Peyer's patch (tissue), 4 donors: Measurements from ENCODE around the gene BEX4. TPM values are rescaled to one million over a fixed set of nuclear protein-coding genes. Genes with fewer than 3 reads are reported as not detected.
"Not testable (repeated sequence)": the region's sequence is repeated elsewhere in the genome, so short reads cannot be mapped to it uniquely, and the experiment has no call there.

Source experiments
- DNase-seq, 3 donors: peaks; one replicate each; pipeline ENCODE4 v3.0.0-alpha.2; 2017 to 2019
- H3K27ac ChIP-seq, 4 donors: fragments of 200-600 bp; sonication (generic); one replicate each; pipeline ENCODE4 v1.5.1; 2016 to 2019
- H3K27me3 ChIP-seq, 2 donors: fragments of 200-600 bp; sonication (generic); one replicate each; pipeline ENCODE4 v1.5.1; 2019
- H3K36me3 ChIP-seq, 3 donors: fragments of 200-600 bp; sonication (generic); one replicate each; pipeline ENCODE4 v1.5.1; 2016 to 2019
- H3K4me1 ChIP-seq, 4 donors: fragments of 200-600 bp; sonication (generic); one replicate each; pipeline ENCODE4 v1.5.1; 2016 to 2019
- H3K4me3 ChIP-seq, 4 donors: fragments of 200-600 bp; sonication (generic); 1 replicate in 3 of 4; 2 replicates in 1 of 4; pipeline ENCODE4 v1.5.1; 2016 to 2019; ENCODE audit warnings: mild to moderate bottlenecking in 1 of 4
- H3K9me3 ChIP-seq, 4 donors: fragments of 200-600 bp; sonication (generic); one replicate each; pipeline ENCODE4 v1.5.1; 2016 to 2019; ENCODE audit warnings: mild to moderate bottlenecking in 1 of 4
- CTCF ChIP-seq, 6 experiments: fragments of 450-650 bp in 4 of 6; fragments of 200-600 bp in 2 of 6; sonication (generic) in 1 of 6; IDR thresholded peaks; one replicate each; pipeline ENCODE4 v1.5.1; 2017 to 2019; ENCODE audit warnings: antibody characterized with exemption in 6 of 6, mild to moderate bottlenecking in 3 of 6, moderate library complexity in 1 of 6
- POLR2A ChIP-seq, 2 donors: fragments of 450-650 bp; IDR thresholded peaks; one replicate each; pipeline ENCODE4 v1.5.1; 2017; ENCODE audit warnings: antibody characterized with exemption in 2 of 2, mild to moderate bottlenecking in 2 of 2, moderate library complexity in 2 of 2
- total RNA-seq, 4 donors: library from RNA; depleted of rRNA; stranded (reverse); fragments of >200 nt; gene quantifications; one replicate each; pipeline ENCODE4 v1.1.0, GENCODE V29; 2016

BEX4 gene
- total RNA-seq, 4 donors from 2014 or later: 4.4 to 16.5 (median 10.2) TPM

GRCh38 chrX:103183912-103184311, 31.0 kb upstream of the BEX4 start:
- TF ChIP-seq POLR2A (IDR thresholded peaks at IDR 0.05) (no peak), CTCF (IDR thresholded peaks at IDR 0.05) (no peak)
- Histone ChIP-seq H3K4me1 (no peaks in the 10 kb centered on the region), H3K4me3 (no peak overlapping the region), H3K27me3 (no peaks in the 10 kb centered on the region), H3K36me3 (no peaks in the 10 kb centered on the region), H3K27ac (no peak overlapping the region), H3K9me3 (no peaks in the 10 kb centered on the region)
- DNase-seq: no peak

DNA sequence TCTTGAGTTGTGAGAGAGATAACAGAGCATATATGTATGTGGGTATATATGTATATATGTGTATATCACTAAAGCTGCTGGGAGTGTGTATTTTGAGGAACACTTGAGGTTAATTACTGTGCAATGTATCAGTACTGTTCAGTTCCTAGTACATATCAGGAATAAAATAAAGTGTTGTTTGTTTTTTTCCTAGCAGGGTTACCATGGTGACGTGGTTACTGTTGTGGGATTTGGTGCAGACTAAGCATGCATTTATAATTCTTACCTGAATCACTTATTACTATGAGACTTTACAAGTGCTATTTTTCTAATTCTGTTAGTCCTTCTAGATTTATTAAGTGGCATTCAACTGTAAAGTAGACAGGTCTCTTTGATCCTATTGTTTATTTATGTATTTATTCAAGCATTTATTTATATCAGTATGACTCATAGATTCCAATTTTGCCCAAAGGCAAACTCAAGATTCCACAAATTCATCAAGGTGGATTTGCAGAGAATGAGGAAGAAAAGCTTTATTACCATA, 26.9 kb upstream of the BEX4 start:
- TF ChIP-seq POLR2A (IDR thresholded peaks at IDR 0.05): no peak
- no peak for TF ChIP-seq CTCF (IDR thresholded peaks at IDR 0.05)
- no peak for DNase-seq
- Histone ChIP-seq H3K4me3 (no peak overlapping the region), H3K9me3 (no peaks in the 10 kb centered on the region), H3K4me1 (no peaks in the 10 kb centered on the region), H3K27ac (no peak overlapping the region), H3K27me3 (no peaks in the 10 kb centered on the region), H3K36me3 (no peaks in the 10 kb centered on the region)

DNA sequence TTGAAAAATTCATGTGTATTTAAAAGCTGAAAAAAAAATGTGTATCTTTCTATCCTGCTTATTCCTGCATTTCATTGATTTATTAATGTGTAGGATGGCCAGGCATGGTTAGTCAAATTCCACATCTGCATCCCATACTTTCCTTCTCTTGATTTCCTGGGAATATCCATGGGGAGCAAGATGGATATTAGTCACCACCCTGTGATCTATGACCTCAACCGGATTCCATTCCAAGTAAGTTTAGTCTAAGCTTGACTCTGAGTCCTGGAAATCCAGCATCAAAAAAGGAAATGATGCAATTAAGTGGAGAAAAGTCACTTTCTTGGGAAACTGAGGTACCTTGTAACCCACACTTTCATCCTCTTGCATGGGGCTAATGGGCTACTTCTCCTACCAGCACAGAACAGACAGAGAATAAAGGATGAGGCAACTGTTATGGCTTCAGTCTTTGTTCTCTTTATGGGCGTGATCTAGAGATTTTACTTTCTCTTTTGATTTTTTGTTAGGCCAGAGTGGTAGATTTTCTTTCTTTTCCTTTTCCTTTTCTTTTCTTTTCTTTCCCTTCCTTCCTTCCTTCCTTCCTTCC, 17.1 kb upstream of the BEX4 start:
- DNase-seq: no peak
- no peaks in the 10 kb centered on the region for H3K27me3 ChIP-seq
- no peaks in the 10 kb centered on the region for H3K9me3 ChIP-seq
- no peaks in the 10 kb centered on the region for H3K36me3 ChIP-seq
- H3K27ac ChIP-seq: no peak overlapping the region
- H3K4me3 ChIP-seq: no peak overlapping the region
- H3K4me1 ChIP-seq: no peaks in the 10 kb centered on the region
- no peak for TF ChIP-seq POLR2A (IDR thresholded peaks at IDR 0.05)
- TF ChIP-seq CTCF (IDR thresholded peaks at IDR 0.05): no peak

DNA sequence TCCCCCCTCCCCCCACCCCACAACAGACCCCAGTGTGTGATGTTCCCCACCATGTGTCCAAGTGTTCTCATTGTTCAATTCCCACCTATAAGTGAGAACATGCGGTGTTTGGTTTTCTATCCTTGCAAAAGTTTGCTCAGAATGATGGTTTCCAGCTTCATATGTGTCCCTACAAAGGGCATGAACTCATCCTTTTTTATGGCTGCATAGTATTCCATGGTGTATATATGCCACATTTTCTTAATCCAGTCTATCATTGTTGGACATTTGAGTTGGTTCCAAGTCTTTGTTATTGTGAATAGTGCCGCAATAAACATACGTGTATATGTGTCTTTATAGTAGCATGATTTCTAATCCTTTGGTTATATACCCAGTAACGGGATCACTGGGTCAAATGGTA, 16.2 kb upstream of the BEX4 start:
- H3K4me1 ChIP-seq, H3K9me3 ChIP-seq, H3K27me3 ChIP-seq, DNase-seq, H3K27ac ChIP-seq, H3K4me3 ChIP-seq, H3K36me3 ChIP-seq: not testable (repeated sequence)

- no peaks in the 10 kb centered on the region for H3K4me1 ChIP-seq
- H3K4me3 ChIP-seq: no peak overlapping the region
- TF ChIP-seq POLR2A (IDR thresholded peaks at IDR 0.05) (no peak), CTCF (IDR thresholded peaks at IDR 0.05) (no peak)
- no peaks in the 10 kb centered on the region for H3K27me3 ChIP-seq
- no peaks in the 10 kb centered on the region for H3K9me3 ChIP-seq
- DNase-seq: no peak
- H3K36me3 ChIP-seq: no peaks in the 10 kb centered on the region
- H3K27ac ChIP-seq: no peak overlapping the region
These were observed 13.9 kb upstream of the BEX4 start for GRCh38 chrX:103201041-103201440.

- Histone ChIP-seq H3K27me3 (no peaks in the 10 kb centered on the region), H3K9me3 (no peaks in the 10 kb centered on the region), H3K4me3 (no peak overlapping the region), H3K27ac (no peak overlapping the region), H3K4me1 (no peaks in the 10 kb centered on the region), H3K36me3 (no peaks in the 10 kb centered on the region)
- no peak for DNase-seq
- TF ChIP-seq POLR2A (IDR thresholded peaks at IDR 0.05): no peak
- TF ChIP-seq CTCF (IDR thresholded peaks at IDR 0.05): no peak
These were observed 4.9 kb upstream of the BEX4 start for GRCh38 chrX:103210056-103210455.
